ENCODE measurements around the gene LRRC63.
A peak's percentile ranks its signal among the peaks of the same experiment; 100 is the strongest.
"Not testable (repeated sequence)": the region's sequence is repeated elsewhere in the genome, so short reads cannot be mapped to it uniquely, and the experiment has no call there.

LRRC63 gene

DNA sequence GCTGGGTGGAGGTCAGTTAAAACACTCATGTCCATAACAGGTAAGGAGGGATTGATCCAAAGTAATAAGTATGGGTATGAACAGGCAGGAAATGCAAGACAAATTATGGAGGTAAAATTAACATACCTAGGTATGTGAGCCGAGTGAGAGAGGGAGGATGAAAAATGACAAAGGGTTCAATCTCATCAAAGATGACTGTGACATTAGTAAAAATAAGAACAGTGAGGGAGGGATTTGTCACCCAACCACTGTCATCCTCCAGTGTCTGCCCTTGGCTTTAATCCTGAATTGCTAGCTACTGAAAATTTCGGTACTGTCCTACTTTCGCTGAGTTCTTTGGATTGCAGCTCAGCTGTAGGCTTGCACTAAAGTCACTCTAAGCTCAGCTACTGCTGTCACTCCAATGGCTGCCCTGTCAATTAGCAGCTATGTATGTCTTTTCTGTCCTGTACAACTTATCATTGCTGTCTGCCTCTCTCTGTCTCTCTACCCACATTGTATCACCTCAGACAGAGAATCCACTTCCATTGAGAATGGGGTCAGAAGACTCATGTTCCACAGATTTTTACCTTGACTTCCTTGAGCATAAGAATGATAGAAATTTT is 62.5 kb downstream of the LRRC63 start:
- no peak for DNase-seq

DNA sequence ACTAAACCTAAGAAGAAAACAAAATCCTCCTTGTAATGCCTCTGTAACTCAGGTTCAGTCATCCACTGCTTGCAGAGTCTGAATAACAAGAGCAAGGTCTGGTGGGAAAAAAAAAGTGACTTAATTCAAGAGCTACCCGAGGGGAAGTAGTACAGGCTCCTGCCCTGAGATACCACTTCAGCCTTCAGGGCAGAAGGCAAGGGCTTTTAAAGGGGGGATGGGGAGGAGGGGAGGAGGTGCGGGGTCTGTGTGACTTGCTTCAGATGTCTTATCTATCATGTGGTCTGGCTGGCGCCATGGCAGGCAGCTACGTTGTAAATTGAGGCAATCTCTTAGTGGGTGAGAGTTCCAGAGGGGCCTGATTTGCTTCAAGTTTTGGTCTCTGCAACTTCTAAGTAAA is 66.7 kb downstream of the LRRC63 start:
- DNase-seq = no peak

DNA sequence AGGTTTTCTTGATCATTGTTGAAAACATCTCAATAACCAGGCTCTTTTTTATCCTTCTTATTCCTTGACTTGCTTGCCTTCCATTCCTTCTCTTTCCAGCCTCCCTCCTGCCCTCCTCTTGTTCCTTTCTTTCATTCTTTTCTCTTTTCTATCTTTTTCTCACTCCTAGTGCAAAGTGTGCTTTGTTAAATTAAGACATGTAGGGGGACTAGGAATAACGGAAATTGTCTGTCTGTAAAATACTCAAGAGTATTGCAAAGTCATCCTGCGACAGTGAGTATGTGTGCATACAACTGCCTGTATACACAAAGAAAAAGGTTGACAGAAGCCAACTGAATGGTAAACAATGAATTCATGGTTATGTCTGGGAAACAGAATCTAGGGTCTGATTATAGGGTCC is 70.1 kb downstream of the LRRC63 start:
- no peak for DNase-seq

DNA sequence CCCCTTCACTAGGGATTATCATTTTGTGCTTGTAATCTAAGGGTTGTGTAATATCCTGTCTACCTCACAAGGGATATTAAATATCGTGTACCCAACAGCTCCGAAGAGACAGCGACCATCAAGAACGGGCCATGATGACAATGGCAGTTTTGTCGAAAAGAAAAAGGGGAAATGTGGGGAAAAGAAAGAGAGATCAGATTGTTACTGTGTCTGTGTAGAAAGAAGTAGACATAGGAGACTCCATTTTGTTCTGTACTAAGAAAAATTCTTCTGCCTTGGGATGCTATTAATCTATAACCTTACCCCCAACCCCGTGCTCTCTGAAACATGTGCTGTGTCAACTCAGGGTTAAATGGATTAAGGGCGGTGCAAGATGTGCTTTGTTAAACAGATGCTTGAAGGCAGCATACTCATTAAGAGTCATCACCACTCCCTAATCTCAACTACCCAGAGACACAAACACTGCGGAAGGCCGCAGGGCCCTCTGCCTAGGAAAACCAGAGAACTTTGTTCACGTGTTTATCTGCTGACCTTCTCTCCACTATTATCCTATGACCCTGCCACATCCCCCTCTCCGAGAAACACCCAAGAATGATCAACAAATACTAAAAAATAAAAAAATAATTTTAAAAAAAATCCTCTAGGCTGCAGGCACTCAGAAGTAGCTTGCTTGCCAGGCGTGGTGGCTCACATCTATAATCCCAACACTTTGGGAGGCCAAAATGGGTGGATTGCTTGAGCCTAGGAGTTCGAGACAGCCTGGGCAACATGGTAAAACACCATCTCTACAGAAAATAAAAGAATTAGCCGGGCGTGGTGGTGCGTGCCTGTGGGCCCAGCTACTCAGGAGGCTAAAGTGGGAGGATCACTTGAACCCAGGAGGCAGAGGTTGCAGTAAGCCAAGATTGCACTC is 72.4 kb downstream of the LRRC63 start:
- not testable (repeated sequence) for DNase-seq

DNA sequence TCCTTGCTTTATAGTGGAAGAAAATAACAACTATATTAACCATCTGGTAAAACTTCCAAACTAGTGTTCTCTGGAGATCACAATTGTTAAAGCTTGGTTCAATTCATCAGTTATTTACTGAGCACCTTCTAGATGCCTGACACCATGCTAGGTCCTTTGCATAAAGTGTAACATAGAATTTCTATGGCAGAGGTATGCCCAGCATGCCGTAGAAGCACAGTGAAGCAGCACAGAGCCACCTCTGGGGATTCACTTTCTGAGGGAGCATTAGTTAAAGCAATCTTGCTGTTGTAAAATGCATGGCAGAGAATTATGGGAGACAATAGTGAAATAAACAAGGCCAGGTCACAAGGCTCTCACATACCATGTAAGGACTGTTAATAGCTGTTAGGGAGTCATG is 75.2 kb downstream of the LRRC63 start:
- DNase-seq = no peak

DNA sequence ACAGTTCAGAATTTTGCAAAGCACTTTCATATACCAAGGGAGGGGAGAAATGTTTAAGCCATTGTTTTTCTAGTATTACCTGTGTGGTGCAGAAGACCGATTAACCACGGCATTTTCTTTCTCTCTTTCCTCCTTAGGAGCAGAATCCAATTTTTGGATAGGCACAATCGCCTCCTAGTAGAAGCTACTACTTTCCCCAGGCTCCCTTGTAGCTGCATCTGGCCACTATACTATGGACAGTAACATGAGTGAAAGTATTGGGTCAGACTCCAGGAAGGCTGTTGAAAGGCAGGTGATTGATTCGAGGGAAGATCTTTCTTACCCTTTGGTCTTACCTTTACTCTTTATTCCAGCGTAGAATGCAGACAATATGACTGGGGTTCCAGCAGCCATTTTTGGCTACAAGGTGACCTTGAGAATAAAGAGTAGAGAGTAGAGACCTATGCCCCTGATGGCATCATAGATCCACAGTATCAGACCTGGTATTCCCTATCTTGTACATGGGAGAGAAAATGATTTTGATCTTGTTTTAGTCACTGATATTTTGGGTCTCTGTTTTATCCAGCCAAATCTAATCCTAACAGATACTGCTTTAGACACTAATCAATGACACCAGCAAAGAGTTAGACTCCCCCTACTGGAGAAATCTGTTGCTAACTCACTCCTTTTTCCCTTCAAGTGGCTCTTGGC is 77.0 kb downstream of the LRRC63 start:
- peak; percentile 48 for DNase-seq

DNA sequence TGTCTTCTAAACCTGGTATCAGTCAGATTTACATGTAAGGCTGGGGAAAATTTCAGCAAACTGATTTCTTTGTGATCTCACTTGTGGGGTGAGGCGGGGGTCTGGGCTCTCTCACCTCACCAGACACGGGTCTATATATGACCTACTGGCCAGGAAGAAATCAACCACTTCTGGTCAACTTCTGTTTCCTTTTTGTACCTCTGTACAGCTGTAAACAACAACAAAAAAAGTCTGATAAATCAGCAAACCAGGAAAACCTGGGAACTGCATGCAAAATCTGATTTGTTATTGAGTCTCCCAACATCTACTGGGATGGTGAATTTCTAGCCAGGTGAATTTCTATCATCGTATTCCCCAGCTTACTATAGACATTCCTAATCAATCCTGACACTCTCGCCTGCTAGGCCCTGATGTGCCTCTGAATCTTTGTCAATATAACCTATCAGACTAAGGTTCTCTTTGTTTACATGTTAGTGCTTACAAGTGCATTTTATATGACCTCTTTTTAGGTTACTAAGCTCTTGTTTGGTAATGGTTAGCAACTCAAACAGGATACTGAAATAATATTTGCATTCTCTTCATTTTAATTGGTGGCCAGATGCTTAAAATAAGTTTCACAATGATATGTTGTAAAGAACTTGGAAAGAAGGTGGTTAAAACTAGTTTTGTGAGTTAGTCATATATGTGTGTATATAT is 77.7 kb downstream of the LRRC63 start:
- DNase-seq = no peak

DNA sequence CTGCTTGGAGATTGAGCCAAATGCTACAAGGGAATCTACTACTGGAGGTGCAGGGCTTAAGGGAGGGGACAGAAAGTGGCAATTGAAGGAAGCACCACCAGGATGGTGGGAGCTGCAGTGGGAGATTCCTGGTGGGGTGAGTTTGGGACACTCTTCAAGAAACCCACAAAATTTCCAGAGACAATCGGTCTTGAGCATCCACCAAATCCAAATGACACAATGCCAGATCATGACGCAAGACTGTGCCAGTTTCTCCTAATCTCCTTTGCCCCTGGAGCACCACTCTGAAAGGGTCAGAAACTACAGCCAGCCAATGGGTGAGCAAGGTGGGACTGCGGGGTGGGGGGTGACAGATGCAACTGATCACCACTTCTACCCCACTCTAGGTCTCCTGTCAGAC is 78.7 kb downstream of the LRRC63 start:
- no peak for DNase-seq

DNA sequence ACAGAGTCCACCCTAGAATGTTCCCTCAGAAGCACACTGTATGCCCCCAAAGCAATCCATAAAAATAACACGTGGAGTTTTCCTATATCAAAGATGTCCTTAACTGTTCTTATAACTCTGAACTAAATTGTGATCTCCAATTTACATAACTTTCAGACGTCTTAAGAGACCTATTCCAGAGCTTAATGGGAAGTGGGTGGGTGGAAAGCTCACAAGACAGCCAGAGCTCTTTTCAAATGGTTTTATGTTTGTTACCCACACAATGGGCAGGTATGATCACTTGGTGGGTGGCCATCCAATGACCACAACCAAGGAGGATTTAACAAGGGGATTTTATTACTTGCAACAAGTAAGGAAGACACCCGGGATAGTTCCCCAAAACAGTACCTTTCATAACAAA is 81.7 kb downstream of the LRRC63 start:
- no peak for DNase-seq

DNA sequence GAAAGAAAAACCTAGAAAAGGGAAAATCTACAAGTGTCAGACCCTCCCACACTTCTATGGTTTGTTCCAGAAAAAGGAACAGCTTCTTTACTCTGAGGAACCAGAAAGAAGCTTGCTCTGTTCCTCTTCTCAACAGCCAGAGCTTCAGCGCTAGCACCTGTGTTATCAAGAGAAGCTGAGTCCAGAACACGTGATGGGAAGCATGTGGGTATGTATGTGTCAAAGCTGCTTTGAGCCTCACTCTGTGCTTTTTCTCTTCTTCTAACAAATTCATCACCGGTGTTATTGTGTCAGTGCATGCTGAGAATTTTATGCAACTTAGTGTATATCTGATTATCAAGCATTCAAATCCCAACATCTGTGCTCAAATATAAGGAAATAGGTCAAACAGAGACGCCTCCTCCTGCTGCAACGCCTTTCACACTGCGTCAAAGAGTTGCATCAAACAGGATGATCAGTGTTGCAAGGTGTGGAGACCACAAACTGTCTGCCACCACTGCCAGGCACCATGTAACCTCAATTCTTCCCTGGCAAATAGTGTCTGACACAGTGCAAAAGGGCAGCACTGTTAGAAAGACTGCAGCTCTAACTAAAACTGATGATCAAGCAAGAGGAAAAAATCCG is 83.9 kb downstream of the LRRC63 start:
- DNase-seq = no peak

DNA sequence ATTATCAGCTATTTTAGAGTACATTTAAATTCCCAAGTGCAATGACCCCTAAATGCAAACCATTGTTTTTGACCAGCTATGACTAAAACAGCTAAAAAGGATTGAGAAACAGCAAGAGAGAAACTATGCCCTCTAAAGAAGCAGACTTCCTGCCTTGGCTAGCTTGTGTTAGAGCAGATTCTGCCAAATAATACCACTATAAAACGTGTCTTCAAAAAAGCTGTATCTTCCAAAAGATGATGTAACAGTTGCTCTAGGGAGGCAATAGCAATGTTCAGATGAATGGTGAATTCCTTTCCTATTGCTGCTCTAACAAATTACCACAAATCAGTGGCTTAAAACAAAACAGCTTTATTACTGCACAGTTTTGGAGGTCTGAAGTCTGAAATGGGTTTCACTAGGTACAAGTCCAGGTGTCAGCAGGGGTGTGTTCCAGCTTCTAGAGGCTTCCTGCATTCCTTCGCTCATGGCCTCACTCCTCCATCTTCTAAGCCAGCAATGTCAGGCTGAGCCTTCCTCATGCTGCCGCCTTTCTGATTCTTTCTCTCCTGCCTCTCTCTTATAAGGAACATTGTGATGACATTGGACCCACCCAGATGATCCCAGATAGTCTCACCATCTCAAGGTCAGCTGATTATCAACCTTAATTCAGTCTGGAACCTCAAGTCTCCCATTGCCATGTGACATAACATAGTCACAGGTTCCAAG is 84.5 kb downstream of the LRRC63 start:
- no peak for DNase-seq

DNA sequence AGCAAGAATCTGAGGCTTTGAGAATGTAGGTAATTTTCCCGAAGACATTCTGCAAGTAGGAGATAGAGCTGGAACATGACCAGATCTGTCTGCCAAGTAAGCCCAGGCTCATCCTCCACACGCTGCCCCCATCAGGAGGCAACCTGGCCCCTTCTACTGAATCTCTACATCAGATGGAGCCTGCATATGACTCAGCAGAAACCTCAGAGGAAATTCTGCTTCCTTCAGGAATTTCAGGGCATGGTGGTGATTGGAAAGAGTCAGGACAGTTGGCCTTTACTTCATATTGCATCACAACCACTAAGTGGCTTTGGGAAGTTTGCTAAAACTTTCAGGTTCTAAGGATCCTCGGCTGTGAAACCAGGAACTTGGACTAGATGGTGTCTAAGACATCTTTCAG is 85.2 kb downstream of the LRRC63 start:
- DNase-seq = no peak

DNA sequence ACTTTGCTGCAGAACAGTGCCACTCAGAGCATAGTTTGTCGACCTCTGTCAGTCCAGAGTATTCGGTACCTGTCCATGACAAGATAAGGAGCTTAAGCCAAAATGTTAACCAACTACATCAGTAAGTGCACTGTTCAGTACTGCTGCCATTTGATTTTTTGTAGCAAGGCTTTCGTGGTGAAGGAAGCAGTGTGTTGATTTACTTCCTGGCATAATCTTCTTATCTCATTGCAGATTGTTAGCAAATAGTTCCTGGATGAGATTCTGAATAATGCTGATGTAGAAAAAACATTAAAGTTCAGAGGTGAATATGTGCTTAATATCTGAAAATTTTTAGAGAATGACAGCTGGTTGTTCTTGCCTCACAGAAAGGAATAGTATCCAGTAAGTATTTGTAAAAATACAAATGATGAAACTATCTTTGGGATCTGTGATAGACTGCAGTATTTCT is 85.7 kb downstream of the LRRC63 start:
- DNase-seq = no peak

DNA sequence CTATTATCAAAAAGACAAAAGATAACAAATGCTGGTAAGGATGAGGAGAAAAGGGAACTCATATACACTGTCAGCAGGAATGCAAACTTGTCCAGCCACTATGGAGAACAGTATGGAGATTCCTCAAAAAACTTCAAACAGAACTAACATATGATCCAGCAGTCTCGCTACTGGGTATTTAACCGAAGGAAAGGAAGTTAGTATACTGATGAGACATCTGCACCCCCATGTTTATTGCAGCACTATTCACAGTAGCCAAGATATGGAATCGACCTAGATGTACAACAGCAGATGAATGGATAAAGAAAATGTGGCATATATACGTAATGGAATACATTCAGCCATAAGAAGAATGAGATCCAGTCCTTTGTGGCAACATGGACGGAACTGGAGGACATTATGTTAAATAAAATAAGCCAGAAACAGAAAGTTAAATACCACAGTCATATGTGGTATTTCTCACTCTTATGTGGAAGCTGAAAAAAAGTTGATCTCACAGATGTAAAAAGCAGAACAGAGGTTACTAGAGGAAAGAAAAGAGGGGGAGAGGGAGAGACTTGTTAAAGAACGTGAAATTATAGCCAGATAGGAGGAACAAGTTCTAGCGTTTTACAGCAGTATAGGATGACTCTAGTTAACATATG is 92.1 kb downstream of the LRRC63 start:
- no peak for DNase-seq

DNA sequence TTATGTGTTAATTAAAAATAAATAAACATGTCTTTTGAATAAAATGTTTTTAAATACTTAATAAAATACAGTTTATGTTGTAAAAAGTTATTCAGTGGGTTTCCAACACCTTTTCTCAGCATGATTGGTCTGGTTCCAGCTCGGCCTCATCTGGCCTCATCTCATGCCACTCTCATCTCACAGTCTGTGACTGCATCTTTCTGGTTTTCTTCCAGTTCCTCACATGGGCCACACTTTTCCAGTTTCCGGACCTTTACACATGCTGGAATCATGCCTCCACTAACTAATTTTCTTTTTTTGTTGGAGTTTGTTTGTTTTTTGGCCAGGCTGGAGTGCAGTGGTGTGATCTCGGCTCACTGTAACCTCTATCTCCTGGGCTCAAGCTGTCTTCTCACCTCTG is 92.8 kb downstream of the LRRC63 start:
- no peak for DNase-seq

DNA sequence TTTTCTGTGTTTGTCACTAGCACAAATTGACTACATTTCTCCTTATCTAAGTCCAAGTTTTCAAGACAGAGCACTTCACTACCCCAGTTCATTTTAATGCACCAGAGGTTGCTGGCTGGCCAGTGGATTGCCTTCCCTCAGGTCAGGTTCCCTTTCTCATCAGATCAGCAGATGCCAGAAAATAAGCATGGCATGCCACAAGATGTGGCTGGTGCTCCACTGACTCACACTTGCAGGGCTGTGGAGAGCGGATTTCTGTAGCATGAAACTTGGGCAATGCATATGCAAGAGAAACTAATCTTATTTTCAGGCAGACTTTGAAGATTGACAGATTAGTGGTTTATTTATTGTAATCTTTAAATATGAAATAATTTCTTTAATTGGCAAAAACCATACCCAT is 95.8 kb downstream of the LRRC63 start:
- no peak for DNase-seq

DNA sequence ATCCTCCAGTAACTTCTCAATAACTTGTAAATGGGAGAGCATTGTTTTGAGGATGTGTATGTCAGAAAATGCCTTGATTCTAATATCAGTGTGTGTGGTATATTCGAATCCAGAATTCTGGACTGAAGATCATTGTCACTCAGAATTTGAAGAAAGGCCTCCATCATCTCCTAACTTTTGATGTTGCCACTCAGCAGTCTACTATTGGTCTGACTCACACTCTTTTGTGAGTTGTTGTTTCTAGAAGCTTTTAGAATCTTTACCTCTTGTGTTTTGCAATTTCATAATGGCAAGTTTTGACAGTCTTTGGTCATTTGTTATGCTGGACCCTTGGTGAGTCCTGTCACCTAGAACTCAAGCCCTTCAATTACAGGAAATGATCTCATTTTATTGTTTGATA is 98.3 kb downstream of the LRRC63 start:
- DNase-seq = no peak

DNA sequence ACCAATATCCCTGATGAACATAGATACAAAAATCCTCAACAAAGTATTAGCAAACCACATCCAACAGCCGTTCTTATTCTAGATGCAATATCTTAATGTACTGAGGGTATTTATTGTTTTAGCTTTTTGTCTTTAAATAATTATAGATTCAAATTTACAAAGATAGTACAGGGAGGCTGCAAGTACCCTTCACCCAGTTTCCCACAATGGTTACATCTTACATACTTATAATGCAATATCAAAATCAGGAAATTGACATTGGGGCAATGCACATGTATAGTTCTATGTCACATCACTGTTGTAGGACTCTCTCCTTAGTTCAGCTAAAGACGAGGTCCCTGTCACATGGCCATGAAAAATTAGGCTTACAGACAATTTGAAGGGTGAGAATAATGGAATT is 99.5 kb downstream of the LRRC63 start:
- DNase-seq = no peak

DNA sequence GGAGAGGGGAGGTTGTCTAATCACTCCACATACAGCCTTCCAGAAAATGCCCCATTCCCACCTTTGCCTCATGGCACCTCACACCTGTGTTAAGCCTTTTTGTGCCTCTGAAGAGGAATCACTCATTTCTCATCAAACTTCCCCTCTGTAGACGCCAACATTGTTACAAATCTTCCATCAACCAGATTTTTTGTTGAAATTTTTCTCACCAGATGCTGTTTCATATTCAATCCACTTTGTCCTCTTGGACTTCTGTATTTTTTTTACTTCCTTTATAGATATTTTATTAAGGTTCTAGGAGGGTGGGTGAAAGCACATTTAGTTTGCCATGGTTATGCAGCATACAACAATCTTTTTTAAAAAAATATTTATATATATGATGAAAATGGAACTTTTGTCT is 101.3 kb downstream of the LRRC63 start:
- no peak for DNase-seq

DNA sequence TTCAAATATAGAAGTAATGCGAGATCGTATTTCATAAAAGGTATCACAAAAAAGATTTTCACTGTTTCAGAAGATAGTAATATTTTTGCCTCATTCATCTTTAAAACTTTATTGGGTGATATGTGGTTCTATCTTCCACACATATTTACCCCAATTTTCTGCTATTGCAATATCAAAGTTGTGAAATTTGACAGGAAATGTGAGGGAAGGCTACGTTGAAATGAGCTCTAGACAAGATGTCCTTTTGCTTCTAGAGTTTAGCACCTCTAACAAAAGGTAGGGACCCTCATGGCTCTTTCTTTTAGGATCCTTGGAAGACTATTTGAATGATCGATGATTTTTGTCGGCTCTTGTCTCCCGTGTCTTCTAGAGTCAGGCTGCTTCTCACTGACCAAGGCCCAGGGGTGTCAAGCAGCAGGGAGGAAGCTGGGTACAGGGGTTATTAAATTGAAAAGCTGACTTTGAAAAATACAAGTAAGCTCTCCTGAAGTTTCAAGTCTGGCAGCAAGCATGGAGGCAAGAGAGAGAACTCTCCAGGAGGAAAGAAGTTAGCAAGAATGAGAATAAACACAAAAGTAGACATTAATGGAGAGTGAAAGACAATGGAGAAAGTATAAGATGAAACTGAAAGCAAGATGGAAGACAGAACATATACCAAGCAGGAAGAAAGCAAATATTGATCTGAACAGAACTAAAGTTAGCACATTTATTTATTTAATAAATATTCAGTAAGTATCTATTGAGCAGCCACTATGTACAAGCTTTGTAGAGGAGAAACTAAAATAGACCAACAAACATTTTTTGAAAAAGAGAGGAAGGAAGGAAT is 101.9 kb downstream of the LRRC63 start:
- DNase-seq = no peak

DNA sequence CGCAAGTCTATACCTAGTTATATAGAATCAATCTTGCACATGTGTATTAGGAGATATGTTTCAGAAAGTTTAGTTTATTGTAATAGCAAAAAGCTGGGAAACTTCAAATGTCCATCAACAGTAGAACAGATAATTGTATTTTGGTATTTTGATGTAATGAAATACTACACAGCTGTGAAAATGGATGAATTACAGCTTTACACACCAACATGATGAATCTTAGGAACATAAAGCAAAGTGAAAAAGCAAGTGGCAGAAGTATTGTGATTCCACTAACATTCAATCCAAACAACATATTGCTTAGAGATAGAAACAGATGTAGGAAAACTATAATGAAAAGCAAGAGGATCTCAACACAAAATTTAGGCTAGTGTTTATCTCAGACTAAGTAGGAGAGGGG is 102.9 kb downstream of the LRRC63 start:
- no peak for DNase-seq

All from NCI-H146 (cell line).